HepG2 (cell line): ENCODE measurements around the gene SLC12A5. TPM values are rescaled to one million over a fixed set of nuclear protein-coding genes. Genes with fewer than 3 reads are reported as not detected.
A peak's percentile ranks its signal among the peaks of the same experiment; 100 is the strongest.

Experiments
- ERF ChIP-seq: IDR thresholded peaks from 2 replicates; pipeline ENCODE4 v1.6.1; 2018; ENCODE audit warnings: missing biosample characterization, missing genetic modification reagents
- HBP1 ChIP-seq: IDR thresholded peaks from 2 replicates; pipeline ENCODE4 v1.6.1; 2016; ENCODE audit warnings: low read depth, control low read depth
- KLF13 ChIP-seq: sonication (generic); formaldehyde crosslinking; IDR thresholded peaks from 2 replicates; pipeline ENCODE4 v1.4.0; 2020; ENCODE audit warnings: mild to moderate bottlenecking, missing genetic modification reagents
- MAZ ChIP-seq, 2 experiments: sonication (generic) in 1 of 2; formaldehyde crosslinking in 1 of 2; IDR thresholded peaks; 2 replicates each; pipeline versions ENCODE4 v1.5.0 to v1.6.1; 2012 to 2020; ENCODE audit warnings: low read depth in 2 of 2, mild to moderate bottlenecking in 2 of 2, borderline replicate concordance in 1 of 2, improper control_type of control experiment in 1 of 2, low read length in 1 of 2, missing genetic modification reagents in 1 of 2, moderate library complexity in 1 of 2
- MLX ChIP-seq: IDR thresholded peaks from 2 replicates; pipeline ENCODE4 v1.6.1; 2016
- MNT ChIP-seq: fragments of 450-650 bp; IDR thresholded peaks from 2 replicates; pipeline ENCODE4 v1.6.1; 2016
- NFIB ChIP-seq: sonication (generic); formaldehyde crosslinking; IDR thresholded peaks from 2 replicates; pipeline ENCODE4 v1.9.0; 2021; ENCODE audit warnings: missing genetic modification reagents, mild to moderate bottlenecking, borderline replicate concordance
- PBX2 ChIP-seq: IDR thresholded peaks from 2 replicates; pipeline ENCODE4 v1.6.1; 2016; ENCODE audit warnings: control low read depth
- PPARG ChIP-seq: conservative IDR thresholded peaks from 2 replicates; pipeline ENCODE4 v1.6.1; 2016; ENCODE audit warnings: missing biosample characterization, missing genetic modification reagents
- SMAD1 ChIP-seq: sonication (generic); formaldehyde crosslinking; IDR thresholded peaks from 2 replicates; pipeline ENCODE4 v1.4.0; 2020; ENCODE audit warnings: missing genetic modification reagents, low read depth, mild to moderate bottlenecking, borderline replicate concordance
- SNAPC5 ChIP-seq: sonication (generic); formaldehyde crosslinking; IDR thresholded peaks from 2 replicates; pipeline ENCODE4 v1.8.1; 2023; ENCODE audit warnings: mild to moderate bottlenecking, missing genetic modification reagents, borderline replicate concordance
- ZBTB42 ChIP-seq: sonication (generic); formaldehyde crosslinking; IDR thresholded peaks from 2 replicates; pipeline ENCODE4 v1.5.0; 2020; ENCODE audit warnings: mild to moderate bottlenecking, missing genetic modification reagents
- ZNF138 ChIP-seq: sonication (generic); formaldehyde crosslinking; IDR thresholded peaks from 2 replicates; pipeline ENCODE4 v1.5.0; 2020; ENCODE audit warnings: mild to moderate bottlenecking, low read depth, missing genetic modification reagents
- ZNF605 ChIP-seq: sonication (generic); formaldehyde crosslinking; IDR thresholded peaks from 2 replicates; pipeline ENCODE4 v1.8.0; 2022; ENCODE audit warnings: mild to moderate bottlenecking, missing genetic modification reagents
- ZNF615 ChIP-seq: sonication (generic); formaldehyde crosslinking; IDR thresholded peaks from 2 replicates; pipeline ENCODE4 v1.5.0; 2020; ENCODE audit warnings: mild to moderate bottlenecking, missing genetic modification reagents, borderline replicate concordance
- ZNF775 ChIP-seq: sonication (generic); formaldehyde crosslinking; IDR thresholded peaks from 2 replicates; pipeline ENCODE4 v1.4.0; 2020; ENCODE audit warnings: missing genetic modification reagents, mild to moderate bottlenecking, moderate library complexity, borderline replicate concordance
- ZNF781 ChIP-seq: sonication (generic); formaldehyde crosslinking; IDR thresholded peaks from 2 replicates; pipeline ENCODE4 v1.5.1; 2020; ENCODE audit warnings: borderline replicate concordance, mild to moderate bottlenecking, missing genetic modification reagents; ENCODE audit errors: not compliant biosample characterization
- polyA plus RNA-seq, 8 experiments: library from polyadenylated mRNA; depleted of rRNA in 3 of 8; stranded (reverse) in 7 of 8; unstranded in 1 of 8; fragments of >200 nt; fragmentation: Illumina TruSeq in 4 of 8; extraction: Trizol in 4 of 8; gene quantifications; 2 replicates each; pipeline versions ENCODE4 v1.2.1 to v1.2.3, GENCODE V29; 2011 to 2016; ENCODE audit warnings: low read depth in 4 of 8, missing spikeins in 1 of 8, mixed read lengths in 1 of 8; ENCODE audit not compliant: insufficient read depth in 1 of 8
- total RNA-seq, 5 experiments: library from RNA; depleted of rRNA; stranded (reverse); fragments of >200 nt; fragmentation: Illumina TruSeq; extraction: Trizol; gene quantifications; 2 replicates each; pipeline ENCODE4 v1.2.3, GENCODE V29; 2016; ENCODE audit warnings: low read depth in 1 of 5
- TF ChIP-seq, protein P1 (sequence below): sonication (generic); formaldehyde crosslinking; IDR thresholded peaks from 2 replicates; pipeline ENCODE4 v1.5.0; 2020; ENCODE audit warnings: missing genetic modification reagents
- TF ChIP-seq, protein P2 (sequence below): sonication (generic); formaldehyde crosslinking; IDR thresholded peaks from 2 replicates; pipeline ENCODE4 v1.4.0; 2020; ENCODE audit warnings: missing genetic modification reagents

The SLC12A5 gene
- total and polyA plus RNA-seq, 2 of the 13 experiments (the other 11 are each of a cell fraction or from before 2014, with no cell fraction given): 4.3 to 5.4 TPM

- TF ChIP-seq PBX2 (CRISPR knock-in tag) (0 out of 2 replicates have a peak, but pooled peaks have one; percentile 18), KLF13 (no peak), MLX (CRISPR knock-in tag) (peak; percentile 72), MAZ (IDR thresholded peaks at IDR 0.05; ENCODE audit: borderline replicate concordance, low read depth, low read length) (peak; percentile 98), MAZ (CRISPR knock-in tag; IDR thresholded peaks at IDR 0.05; ENCODE audit: low read depth) (peak; percentile 100), HBP1 (peak; percentile 94), ZNF781 (CRISPR knock-in tag) (peak; percentile 26), PPARG (CRISPR knock-in tag) (peak; percentile 91), NFIB (CRISPR knock-in tag) (no peak), ZNF605 (CRISPR knock-in tag) (0 out of 2 replicates have a peak, but pooled peaks have one; percentile 24), MNT (peak; percentile 79), SNAPC5 (CRISPR knock-in tag) (0 out of 2 replicates have a peak, but pooled peaks have one; percentile 90), ZNF615 (no peak), ERF (peak; percentile 97), ZBTB42 (no peak; the same call in 1 of the 2 replicates), ZNF775 (CRISPR knock-in tag) (peak; percentile 5; the same call in 1 of the 2 replicates), SMAD1 (CRISPR knock-in tag) (peak; percentile 50; the same call in 1 of the 2 replicates), ZNF138 (CRISPR knock-in tag) (peak; percentile 72; the same call in 1 of the 2 replicates)
- TF ChIP-seq, protein P1, sequence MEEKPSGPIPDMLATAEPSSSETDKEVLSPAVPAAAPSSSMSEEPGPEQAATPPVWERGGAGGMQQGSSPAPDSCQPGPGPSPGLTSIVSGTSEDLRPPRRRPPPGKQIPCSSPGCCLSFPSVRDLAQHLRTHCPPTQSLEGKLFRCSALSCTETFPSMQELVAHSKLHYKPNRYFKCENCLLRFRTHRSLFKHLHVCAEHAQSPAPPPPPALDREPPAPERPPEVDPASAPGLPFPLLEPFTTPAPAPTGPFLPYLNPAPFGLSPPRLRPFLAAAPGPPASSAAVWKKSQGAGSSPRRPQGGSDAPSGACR (CRISPR knock-in tag): peak; percentile 78; the same call in 1 of the 2 replicates
- TF ChIP-seq, protein P2, sequence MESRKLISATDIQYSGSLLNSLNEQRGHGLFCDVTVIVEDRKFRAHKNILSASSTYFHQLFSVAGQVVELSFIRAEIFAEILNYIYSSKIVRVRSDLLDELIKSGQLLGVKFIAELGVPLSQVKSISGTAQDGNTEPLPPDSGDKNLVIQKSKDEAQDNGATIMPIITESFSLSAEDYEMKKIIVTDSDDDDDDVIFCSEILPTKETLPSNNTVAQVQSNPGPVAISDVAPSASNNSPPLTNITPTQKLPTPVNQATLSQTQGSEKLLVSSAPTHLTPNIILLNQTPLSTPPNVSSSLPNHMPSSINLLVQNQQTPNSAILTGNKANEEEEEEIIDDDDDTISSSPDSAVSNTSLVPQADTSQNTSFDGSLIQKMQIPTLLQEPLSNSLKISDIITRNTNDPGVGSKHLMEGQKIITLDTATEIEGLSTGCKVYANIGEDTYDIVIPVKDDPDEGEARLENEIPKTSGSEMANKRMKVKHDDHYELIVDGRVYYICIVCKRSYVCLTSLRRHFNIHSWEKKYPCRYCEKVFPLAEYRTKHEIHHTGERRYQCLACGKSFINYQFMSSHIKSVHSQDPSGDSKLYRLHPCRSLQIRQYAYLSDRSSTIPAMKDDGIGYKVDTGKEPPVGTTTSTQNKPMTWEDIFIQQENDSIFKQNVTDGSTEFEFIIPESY (CRISPR knock-in tag): peak; percentile 58; the same call in 1 of the 2 replicates
These were observed 60.7 kb downstream of the SLC12A5 start, which contains the start of gene NCOA5 (continued) for GRCh38 chr20:46089417-46090388.
